Activated CD4-positive, alpha-beta T cell treated with anti-CD3 and anti-CD28 coated beads, Interleukin-2, Interleukin-4, amounts not matched to agents 100 ng/mL and 50 ng/mL, durations not matched to agents 16 hours and 8 hours (primary cell): Measurements from ENCODE around the gene CDON.

Source experiments
- DNase-seq: peaks from one replicate; pipeline ENCODE4 v3.0.0-alpha.2; 2020; ENCODE audit warnings: low spot score

The CDON gene

GRCh38 chr11:125944350-125945010, 118.2 kb downstream of the CDON start:
- no peak for DNase-seq

- DNase-seq: no peak
Measured at GRCh38 chr11:125943661-125944349, 118.9 kb downstream of the CDON start.

- DNase-seq: no peak
Measured at GRCh38 chr11:125942771-125943428, 119.8 kb downstream of the CDON start.

GRCh38 chr11:125941619-125942611, 120.8 kb downstream of the CDON start:
- DNase-seq: peak; percentile 38

- no peak for DNase-seq
Measured at GRCh38 chr11:125941267-125941618, 121.4 kb downstream of the CDON start.

GRCh38 chr11:125940145-125940544, 122.5 kb downstream of the CDON start:
- no peak for DNase-seq

- DNase-seq: no peak
Measured at GRCh38 chr11:125939081-125939521, 123.6 kb downstream of the CDON start.

- no peak for DNase-seq
Measured at GRCh38 chr11:125938418-125938817, 124.2 kb downstream of the CDON start.

GRCh38 chr11:125935618-125936199, 127.0 kb downstream of the CDON start:
- no peak for DNase-seq

- DNase-seq: no peak
Measured at GRCh38 chr11:125935056-125935455, 127.6 kb downstream of the CDON start.

- DNase-seq: no peak
Measured at GRCh38 chr11:125934473-125934872, 128.2 kb downstream of the CDON start.

- no peak for DNase-seq
Measured at GRCh38 chr11:125933030-125933813, 129.4 kb downstream of the CDON start.

- DNase-seq: no peak
Measured at GRCh38 chr11:125932301-125932700, 130.4 kb downstream of the CDON start.

- no peak for DNase-seq
Measured at GRCh38 chr11:125931668-125932067, 131.0 kb downstream of the CDON start.

- no peak for DNase-seq
Measured at GRCh38 chr11:125931116-125931515, 131.6 kb downstream of the CDON start.

- no peak for DNase-seq
Measured at GRCh38 chr11:125930076-125930450, 132.6 kb downstream of the CDON start.

- no peak for DNase-seq
Measured at GRCh38 chr11:125929445-125930075, 133.1 kb downstream of the CDON start.

GRCh38 chr11:125926682-125927081, 136.0 kb downstream of the CDON start:
- DNase-seq: no peak

GRCh38 chr11:125925804-125926203, 136.9 kb downstream of the CDON start:
- DNase-seq: no peak

- DNase-seq: no peak
Measured at GRCh38 chr11:125925247-125925740, 137.4 kb downstream of the CDON start.
